Stomach (tissue), 9 donors: Measurements from ENCODE around the gene STEEP1. TPM values are rescaled to one million over a fixed set of nuclear protein-coding genes. Genes with fewer than 3 reads are reported as not detected.
A peak's percentile ranks its signal among the peaks of the same experiment; 100 is the strongest.

ENCODE experiments used
- DNase-seq, 2 donors: peaks; one replicate each; pipeline versions ENCODE4 v3.0.0 to v3.0.0-alpha.2; 2013 to 2019
- H3K27ac ChIP-seq, 5 donors: fragments of 200-600 bp in 4 of 5; sonication (generic) in 4 of 5; one replicate each; pipeline ENCODE4 v1.5.1; 2013 to 2019; ENCODE audit warnings: mild to moderate bottlenecking in 1 of 5, moderate library complexity in 1 of 5
- H3K27me3 ChIP-seq, 3 donors: fragments of 200-600 bp; sonication (generic); one replicate each; pipeline ENCODE4 v1.5.1; 2017 to 2019; ENCODE audit warnings: mixed run types in 1 of 3
- H3K36me3 ChIP-seq, 4 donors: fragments of 200-600 bp; sonication (generic); 1 replicate in 3 of 4; 2 replicates in 1 of 4; pipeline ENCODE4 v1.5.1; 2016 to 2019
- H3K4me1 ChIP-seq, 4 donors: fragments of 200-600 bp; sonication (generic); one replicate each; pipeline ENCODE4 v1.5.1; 2016 to 2019
- H3K4me3 ChIP-seq, 4 donors: fragments of 200-600 bp; sonication (generic) in 3 of 4; one replicate each; pipeline ENCODE4 v1.5.1; 2016 to 2019; ENCODE audit warnings: mild to moderate bottlenecking in 1 of 4
- H3K9me3 ChIP-seq, 4 donors: fragments of 200-600 bp; sonication (generic); one replicate each; pipeline ENCODE4 v1.5.1; 2016 to 2019
- EP300 ChIP-seq: sonication (generic); formaldehyde crosslinking; IDR thresholded peaks from one replicate; pipeline ENCODE4 v1.6.1; 2017; ENCODE audit warnings: antibody characterized with exemption
- POLR2A ChIP-seq, 4 donors: fragments of 450-650 bp; IDR thresholded peaks; one replicate each; pipeline ENCODE4 v1.6.1; 2016; ENCODE audit warnings: antibody characterized with exemption in 4 of 4, control low read depth in 2 of 4, mild to moderate bottlenecking in 1 of 4, moderate library complexity in 1 of 4
- POLR2AphosphoS5 ChIP-seq, 3 donors: sonication (generic); formaldehyde crosslinking; IDR thresholded peaks; one replicate each; pipeline ENCODE4 v1.6.1; 2016; ENCODE audit warnings: antibody characterized with exemption in 3 of 3
- WGBS, 5 donors: extraction: QIAGEN DNeasy Blood & Tissue Kit in 3 of 5; methylation state at CpG; one replicate each; pipeline versions ENCODE4 v1.1.5 to v1.1.7; 2013 to 2018; 5-methylcytosine and 5-hydroxymethylcytosine counted together
- intact Hi-C: fragments of 100-400 bp; cut with DNase I; formaldehyde crosslinking; loops from one replicate; pipeline ENCODE4 v1.15.1; 2023; ENCODE audit warnings: low total_unique reads
- polyA plus RNA-seq, 3 donors: library from polyadenylated mRNA; stranded (reverse); fragments of 200-250 nt; gene quantifications; one replicate each; pipeline ENCODE4 v1.2.3, GENCODE V29; 2013
- total RNA-seq, 5 donors: library from RNA; depleted of rRNA; stranded (reverse); fragments of >200 nt; gene quantifications; one replicate each; pipeline versions ENCODE4 v1.1.0 to v1.2.3, GENCODE V29; 2014 to 2016
- TF ChIP-seq, protein P1 (sequence below), 7 experiments: fragments of 450-650 bp in 4 of 7; fragments of 200-600 bp in 3 of 7; sonication (generic) in 3 of 7; IDR thresholded peaks; one replicate each; pipeline ENCODE4 v1.5.1; 2016 to 2019; ENCODE audit warnings: antibody characterized with exemption in 7 of 7, control low read depth in 2 of 7, mild to moderate bottlenecking in 1 of 7
- donor health status: healthy with polysubstance abuse.
- donor health status: Bipolar disorder and iron deficiency.
- donor health status: healthy.

STEEP1 gene
- total and polyA plus RNA-seq, 8 donors: 9.8 to 60.8 (median 14.9) TPM

DNA sequence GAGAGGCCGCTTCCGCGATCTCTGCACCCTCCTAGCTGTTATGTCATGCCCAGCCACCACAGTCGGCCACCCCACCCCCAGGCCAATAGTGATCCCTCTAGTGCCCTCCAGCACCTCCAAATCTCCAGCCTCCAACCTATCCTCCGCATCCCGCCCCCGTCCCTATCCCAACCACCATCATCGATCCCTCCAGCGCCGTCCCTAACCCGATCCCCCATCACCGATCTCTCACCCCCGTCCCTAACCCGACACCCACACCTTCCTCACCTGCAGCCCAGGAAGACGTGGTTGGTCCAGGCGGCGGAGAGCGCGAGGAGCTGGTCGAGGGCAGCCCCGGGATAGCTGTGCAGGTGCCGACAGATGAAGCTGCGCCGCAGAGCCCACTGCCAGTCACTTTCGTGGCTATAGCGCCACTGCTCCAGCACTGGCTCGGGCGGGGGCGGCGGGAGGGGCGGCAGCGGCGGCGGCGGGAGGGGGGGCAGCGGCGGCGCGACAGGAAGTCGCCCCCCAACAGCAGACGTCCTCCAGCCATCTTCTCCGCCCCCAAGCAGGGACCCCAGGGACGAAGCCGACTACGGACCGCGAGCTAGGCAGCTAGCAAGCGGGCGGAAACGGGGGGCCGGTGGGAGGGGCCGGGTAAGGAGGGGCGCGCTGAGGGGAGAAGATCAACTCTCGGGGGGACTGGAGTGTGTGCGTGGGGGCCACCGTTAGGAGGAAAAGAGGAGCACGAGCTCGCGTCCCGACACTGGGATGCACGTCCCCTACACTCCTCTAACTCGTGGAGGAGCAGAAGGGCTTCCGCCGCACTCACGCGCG lies 40.5 kb upstream of the STEEP1 start:
- DNase-seq: peak; percentile 40 to 70
- intact Hi-C loops: no loop called here
- Histone ChIP-seq H3K27me3 (no peaks in the 10 kb centered on the region), H3K27ac (peak overlapping the region; percentile 46 to 92 (median 86)), H3K4me3 (peak overlapping the region; percentile 65 to 72 (median 72)), H3K36me3 (peaks cover 0 to 8% (median 0%) of the 10 kb centered on the region in 4 donors), H3K4me1 (peaks cover 0 to 17% (median 6%) of the 10 kb centered on the region in 4 donors), H3K9me3 (no peaks in the 10 kb centered on the region)
- TF ChIP-seq, protein P1, sequence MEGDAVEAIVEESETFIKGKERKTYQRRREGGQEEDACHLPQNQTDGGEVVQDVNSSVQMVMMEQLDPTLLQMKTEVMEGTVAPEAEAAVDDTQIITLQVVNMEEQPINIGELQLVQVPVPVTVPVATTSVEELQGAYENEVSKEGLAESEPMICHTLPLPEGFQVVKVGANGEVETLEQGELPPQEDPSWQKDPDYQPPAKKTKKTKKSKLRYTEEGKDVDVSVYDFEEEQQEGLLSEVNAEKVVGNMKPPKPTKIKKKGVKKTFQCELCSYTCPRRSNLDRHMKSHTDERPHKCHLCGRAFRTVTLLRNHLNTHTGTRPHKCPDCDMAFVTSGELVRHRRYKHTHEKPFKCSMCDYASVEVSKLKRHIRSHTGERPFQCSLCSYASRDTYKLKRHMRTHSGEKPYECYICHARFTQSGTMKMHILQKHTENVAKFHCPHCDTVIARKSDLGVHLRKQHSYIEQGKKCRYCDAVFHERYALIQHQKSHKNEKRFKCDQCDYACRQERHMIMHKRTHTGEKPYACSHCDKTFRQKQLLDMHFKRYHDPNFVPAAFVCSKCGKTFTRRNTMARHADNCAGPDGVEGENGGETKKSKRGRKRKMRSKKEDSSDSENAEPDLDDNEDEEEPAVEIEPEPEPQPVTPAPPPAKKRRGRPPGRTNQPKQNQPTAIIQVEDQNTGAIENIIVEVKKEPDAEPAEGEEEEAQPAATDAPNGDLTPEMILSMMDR (IDR thresholded peaks at IDR 0.05): no peak
- TF ChIP-seq POLR2A (IDR thresholded peaks at IDR 0.05) (no peak), EP300 (no peak), POLR2AphosphoS5 (IDR thresholded peaks at IDR 0.05) (no peak)
- WGBS, 5 donors: 0 to 41% (median 4%) methylated on average over 13 to 65 of the region's 68 CpGs

GRCh38 chrX:119604766-119605463 lies 39.7 kb upstream of the STEEP1 start:
- intact Hi-C loops: no loop called here
- H3K4me3 ChIP-seq: peak overlapping the region; percentile 65 to 72 (median 72)
- H3K4me1 ChIP-seq: peaks cover 0 to 17% (median 6%) of the 10 kb centered on the region in 4 donors
- peaks cover 0 to 8% (median 0%) of the 10 kb centered on the region in 4 donors for H3K36me3 ChIP-seq
- no peaks in the 10 kb centered on the region for H3K27me3 ChIP-seq
- peak overlapping the region in 3 of 5 donors; percentile 86 to 92 (median 90) for H3K27ac ChIP-seq
- H3K9me3 ChIP-seq: no peaks in the 10 kb centered on the region
- 8 to 45% (median 21%) methylated on average over 13 to 17 of the region's 17 CpGs for WGBS, 5 donors
- TF ChIP-seq EP300 (no peak), POLR2A (IDR thresholded peaks at IDR 0.05) (no peak), POLR2AphosphoS5 (IDR thresholded peaks at IDR 0.05) (no peak)
- TF ChIP-seq, protein P1 (IDR thresholded peaks at IDR 0.05): no peak
- DNase-seq: peak in 1 of 2 donors; percentile 19

GRCh38 chrX:119602701-119603255 lies 37.6 kb upstream of the STEEP1 start:
- Histone ChIP-seq H3K4me1 (peaks cover 0 to 17% (median 6%) of the 10 kb centered on the region in 4 donors), H3K9me3 (no peaks in the 10 kb centered on the region), H3K27ac (no peak overlapping the region), H3K27me3 (no peaks in the 10 kb centered on the region), H3K4me3 (no peak overlapping the region), H3K36me3 (peaks cover 0 to 8% (median 0%) of the 10 kb centered on the region in 4 donors)
- intact Hi-C loops: no loop called here
- TF ChIP-seq POLR2A (IDR thresholded peaks at IDR 0.05): no peak
- TF ChIP-seq, protein P1 (IDR thresholded peaks at IDR 0.05): no peak
- no peak for TF ChIP-seq POLR2AphosphoS5 (IDR thresholded peaks at IDR 0.05)
- 68 to 80% (median 75%) methylated on average over 4 to 9 of the region's 9 CpGs for WGBS, 5 donors
- no peak for DNase-seq

DNA sequence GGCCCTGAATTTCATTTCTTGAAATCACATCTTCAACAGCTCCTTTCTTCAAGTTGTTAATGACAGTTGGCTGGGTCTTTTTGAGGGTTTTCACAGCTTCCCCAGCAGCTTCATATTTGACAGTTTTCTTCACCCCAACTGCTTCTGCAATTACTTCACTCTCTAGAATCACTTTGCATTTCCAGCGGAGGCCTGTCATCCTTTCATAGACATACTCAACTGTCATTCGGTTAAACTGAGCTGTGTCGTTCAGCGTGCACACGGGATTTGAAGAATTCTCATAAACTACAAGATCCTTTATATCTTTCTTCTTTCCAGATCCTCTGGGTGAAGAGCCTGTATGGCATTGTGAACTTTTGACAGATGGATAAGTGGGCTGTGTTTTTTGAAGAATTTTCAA lies 24.6 kb upstream of the STEEP1 start:
- WGBS, 5 donors: 91 to 98% (median 95%) methylated on average over 5 of the region's 5 CpGs
- Histone ChIP-seq H3K36me3 (peaks cover 0 to 39% (median 29%) of the 10 kb centered on the region in 4 donors), H3K9me3 (no peaks in the 10 kb centered on the region), H3K4me3 (no peak overlapping the region), H3K27ac (no peak overlapping the region), H3K27me3 (no peaks in the 10 kb centered on the region), H3K4me1 (no peaks in the 10 kb centered on the region)
- intact Hi-C loops: no loop called here
- no peak for TF ChIP-seq POLR2A (IDR thresholded peaks at IDR 0.05)
- TF ChIP-seq POLR2AphosphoS5 (IDR thresholded peaks at IDR 0.05): no peak
- no peak for TF ChIP-seq EP300
- TF ChIP-seq, protein P1 (IDR thresholded peaks at IDR 0.05): no peak
- no peak for DNase-seq
